Measurements from ENCODE around the gene PNPLA7. TPM values are rescaled to one million over a fixed set of nuclear protein-coding genes. Genes with fewer than 3 reads are reported as not detected.

PNPLA7 gene
- total RNA-seq, 2 experiments from 2014 or later, result 3.8 to 4.4 TPM

DNA sequence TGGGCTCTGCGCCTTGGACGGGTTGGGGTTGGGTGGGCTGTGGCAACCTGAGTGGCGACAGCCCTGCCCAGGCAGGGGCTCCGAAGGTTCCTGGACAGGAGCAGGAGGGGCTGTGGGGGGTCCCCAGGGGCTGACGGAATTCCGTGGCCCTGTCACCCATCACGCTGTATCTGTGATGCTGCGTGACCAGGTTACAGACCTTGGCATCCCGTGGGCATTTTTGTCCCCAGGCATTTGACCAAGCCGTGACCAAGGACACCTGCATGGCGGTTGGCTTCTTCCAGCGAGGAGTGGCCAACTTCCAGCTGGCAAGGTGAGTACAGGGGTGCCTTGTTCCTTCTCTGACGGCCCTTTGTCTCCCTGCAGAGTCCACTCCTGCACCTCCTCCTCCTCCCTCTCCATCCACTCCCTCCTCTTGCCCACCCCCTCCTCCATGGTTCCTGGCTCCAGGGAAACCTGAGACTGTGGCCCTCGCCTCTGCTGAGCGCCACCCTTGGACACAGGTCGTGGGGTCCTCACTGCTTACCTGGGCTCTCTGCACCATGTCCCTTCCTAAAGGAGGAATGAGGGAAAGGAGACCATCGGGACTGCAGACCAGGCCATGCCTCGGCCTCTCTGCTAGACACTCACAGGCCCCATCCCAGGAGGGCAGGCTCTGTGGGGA lies 124.1 kb downstream of the PNPLA7 start:
- DNase-seq, result no peak
- H3K4me1 Mint-ChIP-seq, result peaks cover 11% of the 10 kb centered on the region
- H3K9me3 Mint-ChIP-seq, result no peaks in the 10 kb centered on the region
- no peak overlapping the region for H3K27ac Mint-ChIP-seq
- no peak overlapping the region for H3K4me3 Mint-ChIP-seq
- H3K27me3 Mint-ChIP-seq, result peaks cover 11% of the 10 kb centered on the region
- POLR2A ChIA-PET, result no interaction called here
- CTCF ChIA-PET, result no interaction called here
- H3K36me3 Mint-ChIP-seq (ENCODE audit: low read depth), result no peaks in the 10 kb centered on the region

DNA sequence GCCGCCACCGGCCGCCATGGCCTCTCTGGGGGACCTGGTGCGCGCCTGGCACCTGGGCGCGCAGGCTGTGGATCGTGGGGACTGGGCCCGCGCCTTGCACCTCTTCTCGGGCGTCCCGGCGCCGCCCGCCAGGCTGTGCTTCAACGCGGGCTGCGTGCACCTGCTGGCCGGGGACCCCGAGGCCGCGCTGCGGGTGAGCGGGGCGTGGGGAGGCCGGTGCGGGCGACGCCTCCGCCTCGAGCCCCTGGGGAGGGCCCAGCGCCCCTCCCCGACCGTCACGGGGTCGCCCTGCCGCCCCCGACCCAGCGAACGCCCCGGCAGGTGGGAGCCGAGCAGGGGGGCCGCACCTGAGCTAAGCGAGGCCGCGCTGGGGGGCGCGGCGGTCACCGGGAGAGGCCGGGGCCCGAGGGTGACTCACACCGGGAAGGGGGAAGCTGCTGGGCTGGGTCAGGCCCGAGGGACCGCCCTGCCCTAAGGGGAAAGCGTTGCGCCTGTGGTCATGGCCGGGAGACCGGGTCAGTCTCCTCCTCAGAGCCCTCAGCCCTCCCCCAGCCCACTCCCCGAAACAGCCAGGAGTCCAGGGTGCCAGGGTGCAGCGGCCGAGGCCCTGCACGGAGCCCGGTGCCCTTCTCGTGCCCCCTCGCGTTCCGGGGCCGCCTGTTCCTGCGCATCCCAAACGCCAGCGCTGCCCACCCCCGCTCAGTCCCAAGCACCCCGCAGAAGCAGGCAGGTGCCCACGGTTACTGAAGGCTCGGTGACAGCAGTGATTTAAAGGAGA lies 126.5 kb downstream of the PNPLA7 start:
- no peak overlapping the region for H3K4me3 Mint-ChIP-seq

DNA sequence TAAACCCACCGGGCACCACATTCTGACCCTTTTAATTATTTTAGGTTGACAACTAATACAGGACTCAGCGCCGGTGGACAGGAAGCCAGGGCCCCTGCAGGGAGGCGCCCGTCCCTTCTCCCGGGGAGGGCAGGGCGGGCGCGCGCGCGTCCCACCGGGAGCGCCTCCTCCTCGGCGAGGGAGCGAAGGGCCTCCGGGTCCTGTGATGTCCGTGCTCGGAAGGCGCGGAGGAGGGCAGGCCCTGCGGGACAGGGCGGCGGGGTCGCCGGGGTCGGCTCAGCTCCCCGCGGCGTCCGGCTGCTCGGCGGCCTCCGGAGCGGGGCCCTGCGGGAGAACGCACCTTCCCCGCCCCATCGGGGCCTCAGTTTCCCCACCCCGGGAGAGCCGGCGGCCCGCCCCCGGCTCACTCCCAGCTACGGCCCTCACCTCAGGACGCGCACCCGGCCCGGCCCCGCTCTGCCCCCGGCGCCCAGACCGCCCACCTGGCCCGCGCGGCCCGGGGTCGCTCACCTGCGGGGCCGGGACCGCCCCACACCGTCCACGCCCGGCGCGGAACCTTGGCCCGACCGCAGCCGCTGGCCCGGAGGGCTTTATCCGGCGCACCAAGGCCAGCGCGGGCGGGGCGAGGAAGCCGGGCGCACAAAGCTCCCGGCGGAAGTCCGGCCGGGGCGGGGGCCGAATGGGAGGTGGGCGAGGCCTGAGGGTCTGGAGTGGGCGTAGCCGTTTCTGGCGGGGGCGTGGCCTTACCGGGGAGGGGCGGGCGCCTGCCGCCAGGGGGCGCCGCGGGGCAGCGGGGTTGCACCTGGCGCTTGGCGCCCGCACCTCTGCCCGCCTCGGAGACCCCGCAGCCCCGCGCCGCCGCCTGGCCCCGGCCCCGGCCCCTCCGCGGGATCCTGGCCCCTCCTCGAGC lies 127.3 kb downstream of the PNPLA7 start, which contains the start of the genes EXD3 and NOXA1:
Gene EXD3, minus strand, starts transcription at position 559 of the 910 bp plus-strand sequence. CDS start 27,805 bp downstream, outside the sequence.
Gene NOXA1, plus strand, starts transcription at position 790 of the 910 bp plus-strand sequence. CDS start 137 bp downstream, outside the sequence.
- Mint-ChIP-seq H3K4me1 (peaks cover 12% of the 10 kb centered on the region), H3K27me3 (peaks cover 11% of the 10 kb centered on the region), H3K36me3 (ENCODE audit: low read depth) (no peaks in the 10 kb centered on the region), H3K9me3 (no peaks in the 10 kb centered on the region), H3K27ac (peak within 1 kb of the TSS; percentile 75), H3K4me3 (peak within 1 kb of the TSS; percentile 81)
- ChIA-PET POLR2A (interaction anchor here (1.8 kb wide), 1 partner anchor 182 kb away, joined by 4 read pairs; no protein-coding TSS in a partner anchor), CTCF (interaction anchor here (0.5 to 2.4 kb wide), 30 partner anchors 9 to 310 kb away, joined by 3 to 13 read pairs (median 4); partner anchors contain the start of genes MRPL41, NRARP and NSMF)
- peak; percentile 94 for DNase-seq

More for the DNA sequence above, 126.5 kb downstream of the PNPLA7 start:
- Mint-ChIP-seq H3K27me3 (peaks cover 11% of the 10 kb centered on the region), H3K27ac (no peak overlapping the region), H3K9me3 (no peaks in the 10 kb centered on the region), H3K36me3 (ENCODE audit: low read depth) (no peaks in the 10 kb centered on the region), H3K4me1 (peaks cover 12% of the 10 kb centered on the region)
- no peak for DNase-seq
- POLR2A ChIA-PET, result interaction anchor here (1.8 kb wide), 1 partner anchor 183 kb away, joined by 4 read pairs; no protein-coding TSS in a partner anchor
- CTCF ChIA-PET, result interaction anchor here (0.8 to 2.4 kb wide), 24 partner anchors 8 to 310 kb away, joined by 3 to 13 read pairs (median 4); partner anchors contain the start of genes MRPL41, NRARP and NSMF

- CTCF ChIA-PET, result interaction anchor here (0.5 to 2.4 kb wide), 13 partner anchors 9 to 181 kb away, joined by 3 to 13 read pairs (median 4); partner anchors contain the start of gene NRARP
- Mint-ChIP-seq H3K9me3 (no peaks in the 10 kb centered on the region), H3K27me3 (peaks cover 11% of the 10 kb centered on the region), H3K4me3 (peak overlapping the region; percentile 81), H3K27ac (peak overlapping the region; percentile 75), H3K4me1 (peaks cover 12% of the 10 kb centered on the region), H3K36me3 (ENCODE audit: low read depth) (no peaks in the 10 kb centered on the region)
- DNase-seq, result no peak
- POLR2A ChIA-PET, result interaction anchor here (1.8 kb wide), 1 partner anchor 181 kb away, joined by 4 read pairs; no protein-coding TSS in a partner anchor
These were observed 128.2 kb downstream of the PNPLA7 start for GRCh38 chr9:137421838-137422603.

GRCh38 chr9:137417161-137418021 lies 132.8 kb downstream of the PNPLA7 start:
- H3K27ac Mint-ChIP-seq, result no peak overlapping the region
- H3K4me1 Mint-ChIP-seq, result peaks cover 20% of the 10 kb centered on the region
- H3K4me3 Mint-ChIP-seq, result peak overlapping the region; percentile 34
- ChIA-PET POLR2A (no interaction called here), CTCF (interaction anchor here (1.1 kb wide), 1 partner anchor 131 kb away, joined by 3 read pairs; no protein-coding TSS in a partner anchor)
- no peaks in the 10 kb centered on the region for H3K36me3 Mint-ChIP-seq (ENCODE audit: low read depth)
- no peaks in the 10 kb centered on the region for H3K27me3 Mint-ChIP-seq
- DNase-seq, result no peak
- no peaks in the 10 kb centered on the region for H3K9me3 Mint-ChIP-seq

DNA sequence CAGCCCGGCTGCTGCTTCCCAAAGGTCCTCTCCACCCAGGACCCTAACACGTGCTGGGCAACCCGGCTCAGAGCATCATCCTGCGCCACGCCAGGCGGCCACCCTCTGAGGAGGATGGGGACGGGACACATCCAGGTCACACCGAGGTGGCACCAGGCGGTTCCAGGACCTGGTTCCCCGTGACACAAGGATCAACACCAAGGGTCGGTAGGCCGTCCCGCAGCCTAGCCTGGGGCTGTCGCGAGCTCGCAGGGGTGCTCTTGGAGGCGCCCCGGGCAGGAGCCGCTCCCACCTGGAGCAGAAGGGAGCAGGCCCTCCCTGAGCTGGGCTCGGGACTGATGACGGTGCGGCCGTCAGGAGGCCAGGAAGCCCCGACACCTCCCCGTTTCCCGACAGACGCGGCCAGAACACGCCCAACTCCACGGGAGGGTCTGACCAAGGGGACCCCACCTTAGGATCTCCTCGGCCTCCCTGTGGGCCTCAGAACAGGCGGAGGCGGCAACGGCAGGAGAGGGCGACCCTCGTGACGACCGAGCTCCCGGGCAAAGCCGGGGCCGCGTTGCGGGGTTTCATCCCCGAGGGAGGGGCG lies 133.5 kb downstream of the PNPLA7 start:
- POLR2A ChIA-PET, result no interaction called here
- H3K4me3 Mint-ChIP-seq, result no peak overlapping the region
- no peak overlapping the region for H3K27ac Mint-ChIP-seq

GRCh38 chr9:137416006-137416562 lies 134.1 kb downstream of the PNPLA7 start:
- H3K27ac Mint-ChIP-seq, result no peak overlapping the region
- CTCF ChIA-PET, result no interaction called here
- H3K36me3 Mint-ChIP-seq (ENCODE audit: low read depth), result no peaks in the 10 kb centered on the region
- DNase-seq, result no peak
- no peak overlapping the region for H3K4me3 Mint-ChIP-seq
- peaks cover 16% of the 10 kb centered on the region for H3K4me1 Mint-ChIP-seq
- no peaks in the 10 kb centered on the region for H3K27me3 Mint-ChIP-seq
- H3K9me3 Mint-ChIP-seq, result no peaks in the 10 kb centered on the region
- POLR2A ChIA-PET, result no interaction called here

More for the DNA sequence above, 133.5 kb downstream of the PNPLA7 start:
- H3K9me3 Mint-ChIP-seq, result no peaks in the 10 kb centered on the region
- no peaks in the 10 kb centered on the region for H3K27me3 Mint-ChIP-seq
- CTCF ChIA-PET, result no interaction called here
- no peaks in the 10 kb centered on the region for H3K36me3 Mint-ChIP-seq (ENCODE audit: low read depth)
- no peak for DNase-seq
- peaks cover 15% of the 10 kb centered on the region for H3K4me1 Mint-ChIP-seq

- POLR2A ChIA-PET, result no interaction called here
- Mint-ChIP-seq H3K4me3 (no peak overlapping the region), H3K27me3 (no peaks in the 10 kb centered on the region), H3K27ac (no peak overlapping the region), H3K4me1 (peaks cover 17% of the 10 kb centered on the region), H3K9me3 (no peaks in the 10 kb centered on the region), H3K36me3 (ENCODE audit: low read depth) (no peaks in the 10 kb centered on the region)
- DNase-seq, result no peak
- CTCF ChIA-PET, result no interaction called here
These were observed 134.8 kb downstream of the PNPLA7 start for GRCh38 chr9:137415451-137415850.

DNA sequence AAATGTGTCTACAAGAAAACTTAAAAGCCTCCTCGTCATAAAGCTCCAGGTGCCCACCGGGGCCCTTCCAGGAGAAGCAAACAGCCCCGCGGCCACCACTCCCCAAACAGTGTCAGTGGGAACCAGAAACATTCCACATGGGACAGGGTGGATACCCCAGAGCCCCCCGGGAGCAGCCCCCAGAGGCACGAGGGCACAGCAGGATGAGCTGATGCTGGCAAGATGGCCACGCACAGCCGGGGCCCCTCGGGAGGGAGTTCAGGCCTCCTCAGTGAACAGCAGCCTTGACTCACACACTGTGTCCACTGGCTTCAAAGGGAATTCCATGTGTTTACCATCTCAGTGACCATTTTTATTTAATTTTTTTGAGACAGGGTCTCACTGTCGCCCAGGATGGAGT lies 137.8 kb downstream of the PNPLA7 start:
- Mint-ChIP-seq H3K9me3 (no peaks in the 10 kb centered on the region), H3K4me3 (no peak overlapping the region), H3K36me3 (ENCODE audit: low read depth) (no peaks in the 10 kb centered on the region), H3K27ac (no peak overlapping the region), H3K4me1 (peaks cover 17% of the 10 kb centered on the region), H3K27me3 (no peaks in the 10 kb centered on the region)
- ChIA-PET POLR2A (no interaction called here), CTCF (interaction anchor here (0.6 to 1.4 kb wide), 2 partner anchors 10 to 213 kb away, joined by 3 to 4 read pairs; partner anchors contain the start of genes EXD3 and NOXA1)
- no peak for DNase-seq

GRCh38 chr9:137411645-137412380 lies 138.4 kb downstream of the PNPLA7 start:
- ChIA-PET POLR2A (no interaction called here), CTCF (interaction anchor here (1.4 to 2.9 kb wide), 3 partner anchors 11 to 33 kb away, joined by 4 to 10 read pairs (median 6); partner anchors contain the start of genes EXD3 and NOXA1)
- H3K27ac Mint-ChIP-seq, result no peak overlapping the region
- no peaks in the 10 kb centered on the region for H3K9me3 Mint-ChIP-seq
- H3K4me1 Mint-ChIP-seq, result peaks cover 17% of the 10 kb centered on the region
- no peaks in the 10 kb centered on the region for H3K36me3 Mint-ChIP-seq (ENCODE audit: low read depth)
- H3K27me3 Mint-ChIP-seq, result no peaks in the 10 kb centered on the region
- DNase-seq, result peak; percentile 26
- H3K4me3 Mint-ChIP-seq, result no peak overlapping the region
